ENCODE data around the gene KPNB1.

Gene KPNB1

GRCh38 chr17:47720754-47721533, 71.2 kb downstream of the KPNB1 start:
- no peak for TF ChIP-seq CTCF (IDR thresholded peaks at IDR 0.05; ENCODE audit: low read depth, low read length)
- DNase-seq (ENCODE audit: low read depth in 2 of 2), result peak in 1 of 2 donors; percentile 13
- no peak overlapping the region for H3K4me3 ChIP-seq (replicated peaks in 1 of 2; ENCODE audit: low read depth in 2 of 2, low read length in 2 of 2)

- DNase-seq (ENCODE audit: low read depth in 2 of 2), result no peak
- TF ChIP-seq CTCF (IDR thresholded peaks at IDR 0.05; ENCODE audit: low read depth, low read length), result no peak
- no peak overlapping the region for H3K4me3 ChIP-seq (replicated peaks in 1 of 2; ENCODE audit: low read depth in 2 of 2, low read length in 2 of 2)
Observed at GRCh38 chr17:47721725-47722124, 72.0 kb downstream of the KPNB1 start.

- H3K4me3 ChIP-seq (replicated peaks in 1 of 2; ENCODE audit: low read depth in 2 of 2, low read length in 2 of 2), result no peak overlapping the region
- no peak for TF ChIP-seq CTCF (IDR thresholded peaks at IDR 0.05; ENCODE audit: low read depth, low read length)
- DNase-seq (ENCODE audit: low read depth in 2 of 2), result no peak
Observed at GRCh38 chr17:47724705-47725104, 75.0 kb downstream of the KPNB1 start.

- DNase-seq (ENCODE audit: low read depth in 2 of 2), result no peak
- no peak overlapping the region for H3K4me3 ChIP-seq (replicated peaks in 1 of 2; ENCODE audit: low read depth in 2 of 2, low read length in 2 of 2)
- TF ChIP-seq CTCF (IDR thresholded peaks at IDR 0.05; ENCODE audit: low read depth, low read length), result peak; percentile 4
Observed at GRCh38 chr17:47725446-47726111, 75.9 kb downstream of the KPNB1 start.

GRCh38 chr17:47726796-47727703, 77.3 kb downstream of the KPNB1 start:
- no peak for TF ChIP-seq CTCF (IDR thresholded peaks at IDR 0.05; ENCODE audit: low read depth, low read length)
- DNase-seq (ENCODE audit: low read depth in 2 of 2), result no peak
- H3K4me3 ChIP-seq (replicated peaks in 1 of 2; ENCODE audit: low read depth in 2 of 2, low read length in 2 of 2), result no peak overlapping the region

GRCh38 chr17:47727704-47728036, 78.0 kb downstream of the KPNB1 start:
- TF ChIP-seq CTCF (IDR thresholded peaks at IDR 0.05; ENCODE audit: low read depth, low read length), result no peak
- no peak for DNase-seq (ENCODE audit: low read depth in 2 of 2)

More at GRCh38 chr17:47727704-47728036, 78.0 kb downstream of the KPNB1 start:
- H3K4me3 ChIP-seq (replicated peaks in 1 of 2; ENCODE audit: low read depth in 2 of 2, low read length in 2 of 2), result no peak overlapping the region

Data from cardiac fibroblast (primary cell).